DMS79 (cell line): ENCODE results near the gene FOXC2.

Experiments used
- DNase-seq: peaks from one replicate; lab custom pipeline; 2025; lab: John Stamatoyannopoulos, UW

Gene FOXC2

GRCh38 chr16:86573646-86574508, 7.2 kb downstream of the FOXC2 start:
- DNase-seq: no peak

GRCh38 chr16:86574646-86575045, 8.0 kb downstream of the FOXC2 start:
- no peak for DNase-seq

- no peak for DNase-seq
Observed at GRCh38 chr16:86575095-86575685, 8.6 kb downstream of the FOXC2 start.

- no peak for DNase-seq
Observed at GRCh38 chr16:86575754-86576557, 9.3 kb downstream of the FOXC2 start.

GRCh38 chr16:86576591-86577313, 10.1 kb downstream of the FOXC2 start:
- no peak for DNase-seq

- no peak for DNase-seq
Observed at GRCh38 chr16:86577314-86577971, 10.8 kb downstream of the FOXC2 start.

- DNase-seq: no peak
Observed at GRCh38 chr16:86578061-86578599, 11.5 kb downstream of the FOXC2 start, which contains the start of gene FOXL1. Gene FOXL1, plus strand, starts transcription at chr16:86578549. Its CDS starts 175 bp downstream, at chr16:86578724.

- DNase-seq: no peak
Observed at GRCh38 chr16:86578611-86579267, 12.1 kb downstream of the FOXC2 start.

- DNase-seq: no peak
Observed at GRCh38 chr16:86579268-86580062, 12.8 kb downstream of the FOXC2 start.

GRCh38 chr16:86580063-86580790, 13.6 kb downstream of the FOXC2 start:
- no peak for DNase-seq

- no peak for DNase-seq
Observed at GRCh38 chr16:86580791-86581170, 14.2 kb downstream of the FOXC2 start.

GRCh38 chr16:86581458-86581857, 14.8 kb downstream of the FOXC2 start:
- DNase-seq: no peak

GRCh38 chr16:86584071-86584685, 17.5 kb downstream of the FOXC2 start:
- no peak for DNase-seq

GRCh38 chr16:86584726-86585721, 18.4 kb downstream of the FOXC2 start:
- no peak for DNase-seq

GRCh38 chr16:86585821-86586611, 19.4 kb downstream of the FOXC2 start:
- no peak for DNase-seq

GRCh38 chr16:86587487-86587886, 20.9 kb downstream of the FOXC2 start:
- no peak for DNase-seq
